ENCODE measurements around the gene ABCC1.

Gene ABCC1

DNA sequence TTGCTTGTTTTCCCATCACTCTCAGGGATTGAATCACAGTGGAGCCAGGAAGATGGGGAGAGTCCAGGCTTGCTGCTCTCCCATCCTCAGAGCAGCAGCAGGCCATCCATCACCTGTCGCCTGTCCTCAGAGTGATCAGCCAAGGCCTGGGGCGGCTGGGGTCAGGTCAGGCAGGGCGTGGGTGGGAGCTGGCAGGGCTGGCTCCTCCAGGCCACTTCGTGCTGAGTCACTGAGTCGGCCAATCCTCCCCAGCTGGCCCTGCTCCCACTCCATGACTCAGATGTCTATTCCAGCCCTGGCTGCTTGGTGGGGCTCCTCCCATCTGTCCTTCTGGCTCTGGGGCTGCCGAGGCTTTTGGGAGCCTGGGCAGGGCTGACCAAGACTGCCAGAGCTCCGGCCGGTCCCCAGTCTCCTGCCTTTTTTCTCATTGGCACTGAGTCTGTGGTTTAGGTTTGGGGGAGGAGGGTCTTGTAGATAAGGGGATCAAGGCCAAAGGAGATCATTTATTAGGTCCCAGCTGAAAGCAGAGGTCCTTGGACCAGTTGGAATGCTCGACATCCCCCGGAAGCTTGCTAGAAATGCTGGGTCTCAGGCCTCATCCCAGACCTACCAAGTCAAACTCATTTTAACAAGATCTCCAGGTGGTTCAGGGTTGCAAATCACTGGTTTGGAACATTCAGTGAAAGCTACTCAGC lies 72.7 kb downstream of the ABCC1 start:
- DNase-seq = no peak

GRCh38 chr16:16022683-16023064 lies 73.3 kb downstream of the ABCC1 start:
- DNase-seq = no peak

DNA sequence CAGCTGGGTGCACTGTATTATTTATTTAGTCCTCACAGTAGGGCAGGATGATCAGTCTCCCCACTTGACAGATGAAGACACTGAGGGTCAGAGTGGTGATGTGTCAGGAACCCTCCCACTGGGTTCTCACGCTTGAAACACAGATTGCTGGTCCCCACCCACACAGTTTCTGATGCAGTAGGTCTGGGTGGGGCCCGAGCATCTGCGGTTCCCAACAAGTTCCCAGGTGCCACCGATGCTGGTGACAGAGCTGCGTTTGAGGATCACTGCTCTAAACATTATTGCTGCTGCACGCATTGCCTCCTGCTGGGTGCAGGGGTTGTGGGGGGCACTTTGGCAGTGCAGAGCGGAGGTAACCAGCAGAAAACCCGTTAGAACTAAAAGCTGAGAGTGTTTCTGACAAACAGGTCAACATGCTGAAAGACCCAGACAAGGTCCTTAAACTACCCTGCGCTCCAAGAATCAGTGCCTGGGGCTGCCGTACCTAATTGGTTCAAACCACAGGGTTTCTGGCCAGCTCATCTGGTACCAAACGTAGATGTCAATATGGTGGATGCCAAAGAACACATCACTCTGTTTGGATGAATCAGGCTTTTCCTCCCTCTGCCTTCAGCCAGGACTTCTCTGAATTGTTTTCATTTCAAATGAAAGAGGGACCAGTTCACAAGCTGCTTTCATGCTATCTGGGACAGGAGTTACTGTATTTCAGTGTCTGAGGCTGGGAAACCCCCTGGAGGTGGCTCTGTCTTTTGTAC lies 76.0 kb downstream of the ABCC1 start:
- DNase-seq = no peak

GRCh38 chr16:16027728-16028310 lies 78.4 kb downstream of the ABCC1 start:
- no peak for DNase-seq

- no peak for DNase-seq
Observed at GRCh38 chr16:16028311-16028999, 79.0 kb downstream of the ABCC1 start.

- DNase-seq = no peak
Observed at GRCh38 chr16:16029431-16030011, 80.1 kb downstream of the ABCC1 start.

- DNase-seq = no peak
Observed at GRCh38 chr16:16030449-16030848, 81.0 kb downstream of the ABCC1 start.

GRCh38 chr16:16031401-16031800 lies 82.0 kb downstream of the ABCC1 start:
- no peak for DNase-seq

- no peak for DNase-seq
Observed at GRCh38 chr16:16032271-16032979, 83.0 kb downstream of the ABCC1 start.

GRCh38 chr16:16033208-16033717 lies 83.8 kb downstream of the ABCC1 start:
- DNase-seq = peak; percentile 24

- DNase-seq = no peak
Observed at GRCh38 chr16:16036359-16036792, 87.0 kb downstream of the ABCC1 start.

DNA sequence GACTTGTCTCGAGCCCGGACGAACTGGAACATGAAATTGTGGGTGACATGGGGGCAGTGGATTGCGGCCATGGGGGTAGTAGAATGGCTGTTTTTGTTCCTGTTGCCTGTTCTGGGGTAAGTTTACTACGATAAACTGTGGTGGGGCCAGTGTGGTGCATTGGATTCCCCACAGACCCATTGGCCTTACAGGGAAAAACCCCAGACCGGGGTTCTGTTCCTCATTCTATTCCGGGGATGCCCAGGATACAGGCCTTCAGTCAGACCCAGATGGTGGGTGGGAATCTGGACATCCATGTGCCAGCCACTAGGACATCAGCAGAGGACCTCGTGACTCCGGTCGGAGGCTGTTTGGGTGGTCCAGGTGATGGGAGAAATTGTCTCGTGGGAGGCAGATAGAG lies 88.1 kb downstream of the ABCC1 start:
- no peak for DNase-seq

DNA sequence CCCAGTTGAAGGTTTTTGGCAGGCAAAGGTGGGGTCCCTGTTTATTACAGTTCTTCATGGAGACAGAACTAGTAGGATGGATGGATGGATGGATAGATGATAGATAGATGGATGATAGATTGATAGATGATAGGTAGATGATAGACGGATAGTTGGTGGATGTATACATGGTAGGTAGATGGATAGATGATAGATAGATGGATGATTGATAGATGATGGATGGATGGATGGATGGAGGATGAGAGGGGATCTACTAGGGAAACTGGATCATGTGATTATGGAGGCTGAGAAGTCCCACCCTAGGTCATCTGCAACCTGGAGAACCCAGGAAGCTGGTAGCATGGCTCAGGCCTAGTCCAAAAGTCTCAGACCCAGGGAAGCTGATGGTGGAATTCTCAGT lies 88.6 kb downstream of the ABCC1 start:
- no peak for DNase-seq

GRCh38 chr16:16038950-16039349 lies 89.5 kb downstream of the ABCC1 start:
- peak; percentile 8 for DNase-seq

DNA sequence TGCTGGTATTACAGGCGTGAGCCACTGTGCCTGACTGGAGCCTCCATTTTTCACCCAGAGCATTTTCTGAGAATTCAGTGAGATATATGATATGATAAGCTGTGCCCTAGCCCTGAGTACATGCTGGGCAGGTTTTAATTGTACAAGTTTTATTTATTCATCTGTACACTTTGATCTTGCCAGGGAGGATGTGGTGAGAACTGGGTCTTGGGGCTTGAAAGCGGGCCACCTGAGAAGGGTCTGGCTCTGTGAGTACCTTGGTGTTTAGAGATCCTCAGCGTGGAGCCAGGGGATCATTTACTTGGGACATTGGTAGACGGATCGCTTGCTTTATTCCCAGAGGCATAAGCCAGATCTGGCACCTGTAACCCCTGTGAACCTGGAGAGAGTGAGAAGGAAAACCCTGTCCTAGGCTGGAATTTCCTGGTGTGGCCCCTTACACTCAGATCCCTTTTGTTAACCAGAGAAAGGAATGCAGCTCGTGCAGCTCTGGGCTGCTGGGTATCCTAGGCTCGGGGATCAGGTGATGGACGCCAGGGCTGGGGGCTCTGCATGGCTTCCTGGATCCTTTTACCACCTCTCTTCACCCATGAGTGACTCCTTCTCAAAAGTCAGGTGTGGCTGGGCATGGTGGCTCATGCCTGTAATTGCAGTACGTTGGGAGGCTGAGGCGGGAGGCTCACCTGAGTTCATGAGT lies 91.9 kb downstream of the ABCC1 start:
- no peak for DNase-seq

DNA sequence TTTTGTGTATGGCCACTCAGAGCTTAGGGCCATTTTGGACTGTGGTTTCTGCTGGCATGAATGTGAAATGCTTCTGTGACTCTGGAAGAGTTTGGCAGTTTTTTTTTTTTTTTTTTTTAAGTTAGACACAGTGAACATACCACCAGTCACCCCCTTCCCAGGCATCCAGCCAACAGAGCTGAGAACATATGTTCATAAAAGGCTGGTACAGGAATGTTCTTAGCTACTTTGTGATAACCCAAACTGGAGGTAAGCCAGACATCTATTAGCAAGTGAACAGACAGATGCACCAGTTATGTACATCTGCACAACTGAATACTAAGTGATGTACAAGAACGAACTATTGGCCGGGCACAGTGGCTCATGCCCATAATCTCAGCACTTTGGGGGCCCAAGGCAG lies 92.7 kb downstream of the ABCC1 start:
- DNase-seq = no peak

DNA sequence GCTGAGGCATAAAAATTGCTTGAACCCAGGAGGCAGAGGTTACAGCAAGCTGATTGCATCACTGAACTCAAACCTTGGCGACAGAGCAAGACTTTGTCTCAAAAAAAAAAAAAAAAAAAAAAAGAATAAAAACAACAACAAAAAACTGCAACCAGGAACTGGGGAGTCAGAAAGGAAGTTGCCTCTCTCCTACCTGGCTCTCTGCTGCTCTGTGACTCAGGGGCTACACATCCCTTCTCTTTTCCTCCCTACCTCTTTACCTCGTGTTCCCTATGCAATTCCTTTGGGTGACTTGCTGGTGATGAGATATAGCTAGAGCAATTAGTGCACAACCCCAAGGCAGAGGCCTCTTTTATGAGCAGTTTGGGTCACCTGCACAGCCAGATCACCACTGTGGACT lies 95.9 kb downstream of the ABCC1 start:
- DNase-seq = no peak

GRCh38 chr16:16045879-16046278 lies 96.5 kb downstream of the ABCC1 start:
- DNase-seq = no peak

DNA sequence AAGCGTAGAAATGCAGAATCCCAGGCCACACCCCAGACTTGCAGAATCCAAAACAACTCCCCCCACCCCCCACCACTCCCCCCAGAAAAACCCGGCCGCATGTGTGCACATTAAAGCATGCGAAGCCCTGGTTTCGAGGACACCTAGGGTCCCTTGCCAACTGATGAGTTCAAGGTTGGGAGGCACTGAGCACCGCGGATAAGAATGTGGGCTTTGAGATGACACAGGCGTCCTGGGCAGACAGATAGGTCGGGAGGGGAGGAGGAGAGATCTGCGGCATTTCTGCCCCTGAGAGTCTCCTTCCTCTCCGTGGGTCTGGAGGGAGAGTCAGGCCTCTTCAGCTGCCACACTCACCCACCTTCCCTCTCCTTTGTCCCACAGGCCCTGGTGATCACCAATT lies 98.3 kb downstream of the ABCC1 start:
- DNase-seq = no peak

GRCh38 chr16:16048904-16049582 lies 99.6 kb downstream of the ABCC1 start:
- no peak for DNase-seq

DNA sequence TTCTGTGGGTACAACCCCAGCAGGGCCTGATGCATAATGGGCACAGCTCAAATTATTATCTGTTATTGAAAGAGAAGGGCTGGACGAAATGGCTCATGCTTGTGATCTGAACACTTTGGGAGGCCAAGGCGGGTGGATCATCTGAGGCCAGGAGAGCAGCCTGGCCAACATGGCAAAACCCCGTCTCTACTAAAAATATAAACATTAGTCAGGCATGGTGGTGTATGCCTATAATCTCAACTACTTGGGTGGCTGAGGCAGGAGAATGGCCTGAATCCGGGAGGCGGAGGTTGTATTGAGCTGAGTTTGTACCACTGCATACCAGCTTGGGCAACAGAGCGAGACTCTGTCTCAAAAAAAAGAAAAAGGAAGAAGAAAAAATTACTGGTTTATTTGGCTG lies 100.7 kb downstream of the ABCC1 start:
- DNase-seq = no peak
